Colonic mucosa (tissue), 4 donors: Measurements from ENCODE around the gene SMTN. TPM values are rescaled to one million over a fixed set of nuclear protein-coding genes. Genes with fewer than 3 reads are reported as not detected.

ENCODE experiments used
- DNase-seq: peaks from one replicate; pipeline ENCODE4 v3.0.0-alpha.2; 2020
- H3K27ac ChIP-seq: fragments of 200-600 bp; one replicate; pipeline ENCODE4 v1.8.0; 2021
- H3K27me3 ChIP-seq: fragments of 200-600 bp; one replicate; pipeline ENCODE4 v1.8.0; 2021
- H3K36me3 ChIP-seq: fragments of 200-600 bp; one replicate; pipeline ENCODE4 v1.8.0; 2021
- H3K4me1 ChIP-seq: fragments of 200-600 bp; one replicate; pipeline ENCODE4 v1.8.0; 2021; ENCODE audit warnings: mild to moderate bottlenecking
- H3K4me3 ChIP-seq: fragments of 200-600 bp; one replicate; pipeline ENCODE4 v1.8.0; 2021
- H3K9ac ChIP-seq, 2 donors: one replicate each; pipeline ENCODE4 v1.7.0; 2013; ENCODE audit warnings: control low read depth in 2 of 2, low read depth in 2 of 2, low read length in 2 of 2
- H3K9me3 ChIP-seq: fragments of 200-600 bp; one replicate; pipeline ENCODE4 v1.8.0; 2021
- intact Hi-C: fragments of 100-400 bp; cut with DNase I; formaldehyde crosslinking; loops from one replicate; pipeline ENCODE4 v1.14.1; 2022
- total RNA-seq, 2 donors: library from RNA; stranded (reverse); fragmentation: NEBNext Ultra II Directional in 1 of 2; extraction: Animal tissue kit (Norgen Biotek cat#: 25700) in 1 of 2; gene quantifications; one replicate each; pipeline ENCODE4 v1.2.1, GENCODE V29; 2021
- TF ChIP-seq, protein P1 (sequence below): fragments of 200-600 bp; IDR thresholded peaks from one replicate; pipeline ENCODE4 v1.8.0; 2022; ENCODE audit warnings: antibody characterized with exemption, mild to moderate bottlenecking
- donor health status: healthy.
- donor health status: DM: no; HTN: no; CAD: no.
- donor health status: DM: no; HTN: no; CAD: no.

SMTN gene
- total RNA-seq, 2 donors from 2014 or later = 152 to 159 TPM

DNA sequence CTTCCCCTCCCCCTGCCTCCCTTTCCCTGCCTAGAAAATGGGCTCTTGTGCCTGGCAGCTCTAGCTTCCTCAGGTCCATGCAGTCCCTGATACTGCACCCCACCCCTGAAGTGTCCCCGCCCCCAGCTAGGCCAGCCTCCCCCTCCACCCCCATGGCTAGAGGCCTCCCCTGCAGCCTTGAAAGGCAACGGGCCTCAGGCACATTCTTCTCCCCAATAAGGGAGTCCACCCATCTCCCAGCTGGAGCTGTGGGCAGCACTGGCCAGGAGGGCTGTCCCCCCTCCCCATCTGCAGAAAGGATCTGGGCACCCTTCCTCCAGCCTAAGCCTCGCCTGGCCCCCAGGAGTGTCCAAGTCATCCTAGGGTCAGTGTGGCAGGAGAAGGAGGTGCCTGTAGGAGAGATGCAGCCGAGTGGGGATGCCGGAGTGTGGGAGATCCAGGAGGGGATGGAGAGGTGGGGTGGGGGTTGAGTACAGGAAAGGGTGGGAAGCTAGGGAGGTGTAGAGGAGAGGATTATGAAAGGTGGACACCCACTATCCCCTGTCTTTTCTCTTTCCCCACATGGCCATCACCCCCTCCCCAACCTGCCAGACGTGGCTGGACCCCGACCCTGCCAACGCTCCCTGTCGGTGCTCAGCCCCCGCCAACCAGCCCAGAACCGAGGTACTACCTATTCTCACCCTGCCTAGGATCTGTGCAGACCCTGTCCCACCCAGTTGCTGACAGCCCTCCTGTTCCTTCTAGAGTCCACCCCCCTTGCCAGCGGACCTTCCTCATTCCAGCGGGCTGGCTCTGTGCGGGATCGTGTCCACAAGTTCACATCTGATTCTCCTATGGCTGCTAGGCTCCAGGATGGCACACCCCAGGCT is 9.3 kb downstream of the SMTN start:
- H3K9me3 ChIP-seq = no peaks in the 10 kb centered on the region
- TF ChIP-seq, protein P1, sequence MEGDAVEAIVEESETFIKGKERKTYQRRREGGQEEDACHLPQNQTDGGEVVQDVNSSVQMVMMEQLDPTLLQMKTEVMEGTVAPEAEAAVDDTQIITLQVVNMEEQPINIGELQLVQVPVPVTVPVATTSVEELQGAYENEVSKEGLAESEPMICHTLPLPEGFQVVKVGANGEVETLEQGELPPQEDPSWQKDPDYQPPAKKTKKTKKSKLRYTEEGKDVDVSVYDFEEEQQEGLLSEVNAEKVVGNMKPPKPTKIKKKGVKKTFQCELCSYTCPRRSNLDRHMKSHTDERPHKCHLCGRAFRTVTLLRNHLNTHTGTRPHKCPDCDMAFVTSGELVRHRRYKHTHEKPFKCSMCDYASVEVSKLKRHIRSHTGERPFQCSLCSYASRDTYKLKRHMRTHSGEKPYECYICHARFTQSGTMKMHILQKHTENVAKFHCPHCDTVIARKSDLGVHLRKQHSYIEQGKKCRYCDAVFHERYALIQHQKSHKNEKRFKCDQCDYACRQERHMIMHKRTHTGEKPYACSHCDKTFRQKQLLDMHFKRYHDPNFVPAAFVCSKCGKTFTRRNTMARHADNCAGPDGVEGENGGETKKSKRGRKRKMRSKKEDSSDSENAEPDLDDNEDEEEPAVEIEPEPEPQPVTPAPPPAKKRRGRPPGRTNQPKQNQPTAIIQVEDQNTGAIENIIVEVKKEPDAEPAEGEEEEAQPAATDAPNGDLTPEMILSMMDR = no peak
- DNase-seq = no peak
- peaks cover under 1% of the 10 kb centered on the region for H3K4me1 ChIP-seq
- H3K27me3 ChIP-seq = no peaks in the 10 kb centered on the region
- H3K27ac ChIP-seq = peak overlapping the region; percentile 44
- H3K4me3 ChIP-seq = no peak overlapping the region
- H3K36me3 ChIP-seq = peaks cover 5% of the 10 kb centered on the region
- H3K9ac ChIP-seq = no peak overlapping the region
- intact Hi-C loops = no loop called here

GRCh38 chr22:31091106-31091975 is 10.2 kb downstream of the SMTN start:
- no peak overlapping the region for H3K9ac ChIP-seq
- no peaks in the 10 kb centered on the region for H3K4me1 ChIP-seq
- no peaks in the 10 kb centered on the region for H3K9me3 ChIP-seq
- no peak overlapping the region for H3K4me3 ChIP-seq
- TF ChIP-seq, protein P1 = no peak
- H3K36me3 ChIP-seq = peaks cover 8% of the 10 kb centered on the region
- DNase-seq = no peak
- peak overlapping the region; percentile 44 for H3K27ac ChIP-seq
- no peaks in the 10 kb centered on the region for H3K27me3 ChIP-seq
- intact Hi-C loops = no loop called here

- peak overlapping the region; percentile 44 for H3K27ac ChIP-seq
- H3K27me3 ChIP-seq = no peaks in the 10 kb centered on the region
- H3K9ac ChIP-seq = no peak overlapping the region
- DNase-seq = no peak
- no peaks in the 10 kb centered on the region for H3K9me3 ChIP-seq
- no peaks in the 10 kb centered on the region for H3K4me1 ChIP-seq
- H3K36me3 ChIP-seq = peaks cover 10% of the 10 kb centered on the region
- intact Hi-C loops = no loop called here
- TF ChIP-seq, protein P1 = no peak
- H3K4me3 ChIP-seq = no peak overlapping the region
Observed at GRCh38 chr22:31092161-31092560, 11.0 kb downstream of the SMTN start.

DNA sequence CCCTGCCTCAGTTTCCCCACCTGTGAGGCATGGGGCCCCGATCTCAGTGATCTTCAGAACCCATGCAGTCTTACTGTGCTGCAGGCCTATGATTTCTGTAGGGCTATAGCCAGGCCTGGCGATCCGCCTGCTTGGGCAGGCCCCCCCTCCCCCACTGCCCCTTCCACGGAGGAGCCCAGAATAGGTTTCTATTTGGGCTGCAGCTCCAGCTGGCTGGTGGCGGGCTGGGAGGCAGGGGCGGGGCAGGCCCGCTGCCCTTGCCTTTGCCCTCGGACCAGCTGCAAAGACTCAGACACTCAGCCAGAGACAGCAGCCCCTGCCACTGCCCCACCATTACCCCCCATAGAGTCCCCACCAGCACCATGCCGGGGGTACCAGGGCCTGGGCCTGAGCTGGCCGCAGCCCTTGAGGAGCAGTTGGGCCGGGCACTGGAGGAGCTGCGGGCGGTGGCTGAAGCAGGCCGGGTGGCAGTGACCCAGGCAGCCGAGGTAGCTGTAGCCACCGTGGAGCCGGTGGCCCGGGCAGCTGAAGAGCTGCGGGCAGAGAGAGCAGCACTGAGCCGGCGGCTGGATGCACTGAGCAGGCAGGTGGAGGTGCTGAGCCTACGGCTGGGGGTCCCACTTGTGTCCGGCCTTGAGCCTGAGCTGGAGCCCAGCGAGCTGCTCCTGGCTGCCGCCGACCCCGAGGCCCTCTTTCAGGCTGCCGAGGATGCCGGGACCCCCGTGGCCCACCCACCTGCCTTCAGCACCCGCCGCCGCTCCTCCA is 12.2 kb downstream of the SMTN start:
- Histone ChIP-seq H3K27me3 (no peaks in the 10 kb centered on the region), H3K9ac (no peak overlapping the region), H3K4me3 (peak overlapping the region; percentile 5), H3K9me3 (no peaks in the 10 kb centered on the region), H3K4me1 (no peaks in the 10 kb centered on the region), H3K27ac (peak overlapping the region; percentile 44), H3K36me3 (peaks cover 10% of the 10 kb centered on the region)
- TF ChIP-seq, protein P1 = no peak
- DNase-seq = no peak
- intact Hi-C loops = no loop called here

DNA sequence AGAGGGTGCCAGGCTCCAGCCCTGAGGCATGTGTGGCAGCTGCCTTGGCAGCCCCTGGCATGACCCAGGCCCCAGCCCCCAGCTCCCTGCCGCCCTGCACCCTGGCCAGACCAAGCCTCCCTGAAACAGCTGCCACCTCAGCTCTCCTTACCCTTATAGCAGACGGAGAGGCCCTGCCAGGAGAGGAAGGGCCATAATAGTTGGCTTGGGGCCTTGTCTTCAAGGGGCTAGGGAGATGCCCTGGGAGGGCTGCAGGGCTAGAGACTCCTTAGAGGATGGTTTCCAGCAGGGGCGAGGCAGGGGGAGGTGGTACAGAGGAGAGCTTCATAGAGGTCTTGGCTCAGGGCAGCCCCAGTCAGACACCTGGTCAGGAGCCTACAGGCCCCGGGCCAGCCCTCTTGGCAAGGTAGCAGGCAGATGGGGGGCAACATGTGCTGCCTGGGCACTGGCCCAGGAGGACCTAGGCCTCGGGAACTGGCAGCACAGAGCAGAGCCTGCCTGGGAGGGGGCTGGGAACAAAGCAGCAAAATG is 13.0 kb downstream of the SMTN start:
- intact Hi-C loops = no loop called here
- Histone ChIP-seq H3K4me3 (peak overlapping the region; percentile 5), H3K9me3 (no peaks in the 10 kb centered on the region), H3K27ac (no peak overlapping the region), H3K9ac (no peak overlapping the region), H3K27me3 (no peaks in the 10 kb centered on the region), H3K4me1 (no peaks in the 10 kb centered on the region), H3K36me3 (peaks cover 10% of the 10 kb centered on the region)
- TF ChIP-seq, protein P1 = no peak
- DNase-seq = no peak
